HG02852 (cell line): ENCODE data around the gene ZNF669.
A peak's percentile ranks its signal among the peaks of the same experiment; 100 is the strongest.
"Not testable (repeated sequence)": the region's sequence is repeated elsewhere in the genome, so short reads cannot be mapped to it uniquely, and the experiment has no call there.

ENCODE experiments used
- ATAC-seq: cut with Tn5 transposase; IDR thresholded peaks from one replicate; pipeline ENCODE4 v1.9.1; 2021; ENCODE audit warnings: mild to moderate bottlenecking, moderate library complexity; ENCODE audit not compliant: unreplicated experiment

Gene ZNF669

GRCh38 chr1:247103859-247104591, at the start of gene ZNF669:
ZNF669 (minus strand) TSS chr1:247104356; CDS start chr1:247104199, 157 bp downstream.
- ATAC-seq: peak; percentile 100

- no peak for ATAC-seq
These were observed 43.6 kb upstream of the ZNF669 start for GRCh38 chr1:247147781-247148180.

- ATAC-seq: not testable (repeated sequence)
These were observed 43.0 kb upstream of the ZNF669 start for GRCh38 chr1:247147120-247147519.

- no peak for ATAC-seq
These were observed 42.5 kb upstream of the ZNF669 start for GRCh38 chr1:247146671-247147070.

- no peak for ATAC-seq
These were observed 41.1 kb upstream of the ZNF669 start for GRCh38 chr1:247145279-247145678.

GRCh38 chr1:247139557-247139956, 35.4 kb upstream of the ZNF669 start:
- not testable (repeated sequence) for ATAC-seq

- no peak for ATAC-seq
These were observed 27.1 kb upstream of the ZNF669 start for GRCh38 chr1:247131236-247131635.

GRCh38 chr1:247127519-247128282, 23.5 kb upstream of the ZNF669 start:
- ATAC-seq: not testable (repeated sequence)

GRCh38 chr1:247126601-247127000, 22.4 kb upstream of the ZNF669 start:
- peak; percentile 64 for ATAC-seq

- ATAC-seq: peak; percentile 99
These were observed 22.0 kb upstream of the ZNF669 start for GRCh38 chr1:247126166-247126565.

GRCh38 chr1:247121382-247121781, 17.2 kb upstream of the ZNF669 start:
- no peak for ATAC-seq

GRCh38 chr1:247120408-247120668, 16.2 kb upstream of the ZNF669 start:
- not testable (repeated sequence) for ATAC-seq

- no peak for ATAC-seq
These were observed 15.6 kb upstream of the ZNF669 start for GRCh38 chr1:247119600-247120407.

GRCh38 chr1:247118946-247119446, 14.8 kb upstream of the ZNF669 start:
- ATAC-seq: no peak

- ATAC-seq: no peak
These were observed 11.4 kb upstream of the ZNF669 start for GRCh38 chr1:247115545-247115944.

GRCh38 chr1:247115141-247115510, 11.0 kb upstream of the ZNF669 start:
- no peak for ATAC-seq

- ATAC-seq: no peak
These were observed 10.4 kb upstream of the ZNF669 start for GRCh38 chr1:247114351-247115140.

- ATAC-seq: no peak
These were observed 9.6 kb upstream of the ZNF669 start for GRCh38 chr1:247113733-247114271.

GRCh38 chr1:247113094-247113497, 8.9 kb upstream of the ZNF669 start:
- ATAC-seq: no peak

- ATAC-seq: no peak
These were observed 8.3 kb upstream of the ZNF669 start for GRCh38 chr1:247112479-247112781.
